ENCODE results near the gene ARHGAP8. TPM values are rescaled to one million over a fixed set of nuclear protein-coding genes. Genes with fewer than 3 reads are reported as not detected.
"Not testable (repeated sequence)": the region's sequence is repeated elsewhere in the genome, so short reads cannot be mapped to it uniquely, and the experiment has no call there.

ARHGAP8 gene
- polyA plus RNA-seq, 1 donor from 2014 or later, result 3.0 TPM

GRCh38 chr22:44737406-44738346 is 14.7 kb upstream of the ARHGAP8 start:
- Histone ChIP-seq H3K27ac (ENCODE audit: low read length) (no peak overlapping the region), H3K79me2 (replicated peaks; ENCODE audit: insufficient read depth, low read length) (no peaks in the 10 kb centered on the region), H3K36me3 (ENCODE audit: insufficient read depth, low read length) (no peaks in the 10 kb centered on the region), H3K4me2 (ENCODE audit: low read length) (no peak overlapping the region), H2AFZ (ENCODE audit: low read depth, low read length) (no peak overlapping the region), H3K4me3 (ENCODE audit: low read length) (no peak overlapping the region), H4K20me1 (ENCODE audit: insufficient read depth) (no peaks in the 10 kb centered on the region), H3K9me3 (ENCODE audit: low read length) (no peaks in the 10 kb centered on the region), H3K9me2 (ENCODE audit: insufficient read depth, low read length) (no peaks in the 10 kb centered on the region), H3K27me3 (ENCODE audit: insufficient read depth, low read depth, low read length) (no peaks in the 10 kb centered on the region), H3F3A (ENCODE audit: insufficient read depth, low read length, poor library complexity, severe bottlenecking) (no peaks in the 10 kb centered on the region), H3K9ac (ENCODE audit: low read length) (no peak overlapping the region)
- TF ChIP-seq EZH2 (IDR thresholded peaks at IDR 0.05; ENCODE audit: borderline replicate concordance, insufficient read depth, low read length, poor library complexity, severe bottlenecking), result no peak
- TF ChIP-seq MXI1 (conservative IDR thresholded peaks at IDR 0.05; ENCODE audit: poor library complexity, severe bottlenecking), result no peak
- TF ChIP-seq RAD21 (conservative IDR thresholded peaks at IDR 0.05), result no peak
- no peak for TF ChIP-seq TAF1 (IDR thresholded peaks at IDR 0.05; ENCODE audit: low read depth)
- no peak for TF ChIP-seq POLR2AphosphoS5 (IDR thresholded peaks at IDR 0.05)
- TF ChIP-seq, protein P1, sequence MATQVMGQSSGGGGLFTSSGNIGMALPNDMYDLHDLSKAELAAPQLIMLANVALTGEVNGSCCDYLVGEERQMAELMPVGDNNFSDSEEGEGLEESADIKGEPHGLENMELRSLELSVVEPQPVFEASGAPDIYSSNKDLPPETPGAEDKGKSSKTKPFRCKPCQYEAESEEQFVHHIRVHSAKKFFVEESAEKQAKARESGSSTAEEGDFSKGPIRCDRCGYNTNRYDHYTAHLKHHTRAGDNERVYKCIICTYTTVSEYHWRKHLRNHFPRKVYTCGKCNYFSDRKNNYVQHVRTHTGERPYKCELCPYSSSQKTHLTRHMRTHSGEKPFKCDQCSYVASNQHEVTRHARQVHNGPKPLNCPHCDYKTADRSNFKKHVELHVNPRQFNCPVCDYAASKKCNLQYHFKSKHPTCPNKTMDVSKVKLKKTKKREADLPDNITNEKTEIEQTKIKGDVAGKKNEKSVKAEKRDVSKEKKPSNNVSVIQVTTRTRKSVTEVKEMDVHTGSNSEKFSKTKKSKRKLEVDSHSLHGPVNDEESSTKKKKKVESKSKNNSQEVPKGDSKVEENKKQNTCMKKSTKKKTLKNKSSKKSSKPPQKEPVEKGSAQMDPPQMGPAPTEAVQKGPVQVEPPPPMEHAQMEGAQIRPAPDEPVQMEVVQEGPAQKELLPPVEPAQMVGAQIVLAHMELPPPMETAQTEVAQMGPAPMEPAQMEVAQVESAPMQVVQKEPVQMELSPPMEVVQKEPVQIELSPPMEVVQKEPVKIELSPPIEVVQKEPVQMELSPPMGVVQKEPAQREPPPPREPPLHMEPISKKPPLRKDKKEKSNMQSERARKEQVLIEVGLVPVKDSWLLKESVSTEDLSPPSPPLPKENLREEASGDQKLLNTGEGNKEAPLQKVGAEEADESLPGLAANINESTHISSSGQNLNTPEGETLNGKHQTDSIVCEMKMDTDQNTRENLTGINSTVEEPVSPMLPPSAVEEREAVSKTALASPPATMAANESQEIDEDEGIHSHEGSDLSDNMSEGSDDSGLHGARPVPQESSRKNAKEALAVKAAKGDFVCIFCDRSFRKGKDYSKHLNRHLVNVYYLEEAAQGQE (IDR thresholded peaks at IDR 0.05; ENCODE audit: borderline replicate concordance), result no peak

DNA sequence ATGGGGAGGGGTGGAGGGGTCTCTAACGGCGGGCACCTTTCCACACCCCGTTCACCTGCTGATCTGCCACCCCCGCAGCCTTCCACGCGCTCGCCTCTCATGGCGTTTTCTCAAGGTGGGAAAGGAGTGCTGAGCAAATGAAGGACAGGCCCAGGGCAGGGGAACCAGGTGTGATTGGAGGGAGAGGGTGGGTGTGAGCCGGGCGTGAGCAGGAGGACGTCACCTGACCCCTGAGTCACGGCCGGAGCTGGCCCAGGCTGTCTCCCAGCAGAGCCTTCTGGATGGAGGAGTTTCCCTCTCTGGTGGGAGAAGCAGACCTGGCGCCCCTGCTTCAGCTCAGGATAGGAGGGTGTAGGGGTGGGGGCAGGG is 14.0 kb upstream of the ARHGAP8 start:
- no peaks in the 10 kb centered on the region for H3K79me2 ChIP-seq (replicated peaks; ENCODE audit: insufficient read depth, low read length)
- H3K4me2 ChIP-seq (ENCODE audit: low read length), result no peak overlapping the region
- TF ChIP-seq EZH2 (IDR thresholded peaks at IDR 0.05; ENCODE audit: borderline replicate concordance, insufficient read depth, low read length, poor library complexity, severe bottlenecking) (no peak), TAF1 (IDR thresholded peaks at IDR 0.05; ENCODE audit: low read depth) (no peak)

DNA sequence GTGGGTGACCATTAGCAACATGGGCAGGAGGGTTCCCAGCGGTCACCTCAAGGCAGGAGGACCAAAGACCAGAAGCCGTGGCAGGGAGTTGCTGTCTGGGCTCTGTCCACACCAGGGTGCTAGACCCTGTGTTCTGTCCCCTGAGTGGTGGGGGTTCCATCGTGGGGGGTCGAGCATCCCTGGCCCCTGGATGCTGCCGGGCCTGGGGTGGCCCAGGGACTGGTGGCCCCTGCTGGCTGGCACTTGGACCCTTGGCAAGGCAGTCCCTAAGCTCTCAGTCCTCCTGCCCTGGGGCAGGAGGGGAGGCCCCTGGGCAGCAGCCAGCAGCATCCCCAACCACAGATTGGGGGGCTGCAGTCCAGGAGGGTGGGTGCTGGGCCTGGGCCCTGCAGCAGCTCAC is 13.4 kb upstream of the ARHGAP8 start:
- Histone ChIP-seq H3K9ac (ENCODE audit: low read length) (no peak overlapping the region), H3K36me3 (ENCODE audit: insufficient read depth, low read length) (no peaks in the 10 kb centered on the region), H3K9me2 (ENCODE audit: insufficient read depth, low read length) (no peaks in the 10 kb centered on the region), H3K4me3 (ENCODE audit: low read length) (no peak overlapping the region), H3F3A (ENCODE audit: insufficient read depth, low read length, poor library complexity, severe bottlenecking) (no peaks in the 10 kb centered on the region), H3K4me2 (ENCODE audit: low read length) (no peak overlapping the region), H3K27me3 (ENCODE audit: insufficient read depth, low read depth, low read length) (no peaks in the 10 kb centered on the region), H3K27ac (ENCODE audit: low read length) (no peak overlapping the region), H3K79me2 (replicated peaks; ENCODE audit: insufficient read depth, low read length) (no peaks in the 10 kb centered on the region), H2AFZ (ENCODE audit: low read depth, low read length) (no peak overlapping the region), H4K20me1 (ENCODE audit: insufficient read depth) (no peaks in the 10 kb centered on the region), H3K9me3 (ENCODE audit: low read length) (no peaks in the 10 kb centered on the region)
- no peak for TF ChIP-seq SMC3 (conservative IDR thresholded peaks at IDR 0.05; ENCODE audit: poor library complexity)
- no peak for TF ChIP-seq MXI1 (conservative IDR thresholded peaks at IDR 0.05; ENCODE audit: poor library complexity, severe bottlenecking)

More for the DNA sequence above, 14.0 kb upstream of the ARHGAP8 start:
- Histone ChIP-seq H3F3A (ENCODE audit: insufficient read depth, low read length, poor library complexity, severe bottlenecking) (no peaks in the 10 kb centered on the region), H3K9ac (ENCODE audit: low read length) (no peak overlapping the region), H3K4me3 (ENCODE audit: low read length) (no peak overlapping the region), H2AFZ (ENCODE audit: low read depth, low read length) (no peak overlapping the region), H3K27ac (ENCODE audit: low read length) (no peak overlapping the region), H3K9me2 (ENCODE audit: insufficient read depth, low read length) (no peaks in the 10 kb centered on the region), H4K20me1 (ENCODE audit: insufficient read depth) (no peaks in the 10 kb centered on the region), H3K36me3 (ENCODE audit: insufficient read depth, low read length) (no peaks in the 10 kb centered on the region), H3K9me3 (ENCODE audit: low read length) (no peaks in the 10 kb centered on the region), H3K27me3 (ENCODE audit: insufficient read depth, low read depth, low read length) (no peaks in the 10 kb centered on the region)

GRCh38 chr22:44739666-44740065 is 12.7 kb upstream of the ARHGAP8 start:
- H3K27me3 ChIP-seq (ENCODE audit: insufficient read depth, low read depth, low read length); H3K4me2 ChIP-seq (ENCODE audit: low read length); H3K27ac ChIP-seq (ENCODE audit: low read length); H3K36me3 ChIP-seq (ENCODE audit: insufficient read depth, low read length); H3K4me3 ChIP-seq (ENCODE audit: low read length); H3K9me3 ChIP-seq (ENCODE audit: low read length); H3F3A ChIP-seq (ENCODE audit: insufficient read depth, low read length, poor library complexity, severe bottlenecking); H2AFZ ChIP-seq (ENCODE audit: low read depth, low read length); H3K79me2 ChIP-seq (replicated peaks; ENCODE audit: insufficient read depth, low read length); H3K9ac ChIP-seq (ENCODE audit: low read length); H3K9me2 ChIP-seq (ENCODE audit: insufficient read depth, low read length); H4K20me1 ChIP-seq (ENCODE audit: insufficient read depth): not testable (repeated sequence)

All from neural cell (in vitro differentiated cells).